KG1 (cell line): ENCODE data around the gene BMI1.
"Not testable (repeated sequence)": the region's sequence is repeated elsewhere in the genome, so short reads cannot be mapped to it uniquely, and the experiment has no call there.

ENCODE experiments used
- DNase-seq: peaks from one replicate; lab custom pipeline; 2025; lab: John Stamatoyannopoulos, UW

Gene BMI1

GRCh38 chr10:22339761-22340328 lies 18.9 kb downstream of the BMI1 start:
- DNase-seq = no peak

DNA sequence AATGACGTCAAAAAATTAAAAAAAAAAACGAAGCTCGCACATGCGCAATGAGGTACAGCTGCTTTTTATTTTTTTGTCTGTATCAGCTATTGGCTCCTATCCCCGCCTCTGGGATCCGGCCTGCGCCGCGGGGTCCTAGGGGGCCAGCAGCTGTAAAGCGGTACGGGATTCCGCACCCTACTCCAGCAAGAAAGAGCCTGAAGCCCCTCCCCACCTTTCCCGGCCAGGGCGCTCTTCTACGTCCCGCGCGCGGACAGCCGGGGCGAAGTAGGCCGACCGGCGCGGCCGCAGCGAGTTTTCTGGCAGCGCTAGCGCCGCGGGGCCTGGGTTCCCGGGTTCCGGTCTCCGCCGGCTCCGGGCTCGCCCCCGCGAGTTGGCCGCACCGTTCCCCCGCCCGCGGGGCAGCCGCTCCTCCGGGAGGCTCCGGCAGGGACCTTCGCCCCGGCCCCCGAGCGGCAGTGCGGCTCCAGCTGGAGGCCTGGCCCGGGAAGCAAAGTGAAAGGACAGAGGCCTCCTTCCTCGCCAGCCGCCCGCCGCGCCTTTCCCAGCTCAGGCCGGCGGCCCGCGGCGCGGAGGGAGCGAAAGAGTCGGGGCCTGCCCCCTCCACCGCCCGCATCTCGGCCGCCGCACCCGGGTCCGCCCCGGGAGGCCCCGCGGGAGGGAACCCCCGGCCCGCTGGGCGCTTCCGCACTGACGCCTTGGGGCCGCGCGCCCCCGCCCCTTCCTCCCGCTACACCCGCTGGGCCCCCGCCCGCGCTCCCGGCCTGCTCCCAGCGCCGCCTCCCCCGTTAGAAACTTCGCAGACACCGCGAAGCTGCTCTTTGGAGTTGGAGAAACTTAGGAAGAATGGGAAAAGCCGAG lies 19.7 kb downstream of the BMI1 start:
- DNase-seq = peak; percentile 38

- DNase-seq = peak; percentile 16
Measured at GRCh38 chr10:22341190-22341925, 20.5 kb downstream of the BMI1 start.

- no peak for DNase-seq
Measured at GRCh38 chr10:22341926-22342196, 21.0 kb downstream of the BMI1 start.

DNA sequence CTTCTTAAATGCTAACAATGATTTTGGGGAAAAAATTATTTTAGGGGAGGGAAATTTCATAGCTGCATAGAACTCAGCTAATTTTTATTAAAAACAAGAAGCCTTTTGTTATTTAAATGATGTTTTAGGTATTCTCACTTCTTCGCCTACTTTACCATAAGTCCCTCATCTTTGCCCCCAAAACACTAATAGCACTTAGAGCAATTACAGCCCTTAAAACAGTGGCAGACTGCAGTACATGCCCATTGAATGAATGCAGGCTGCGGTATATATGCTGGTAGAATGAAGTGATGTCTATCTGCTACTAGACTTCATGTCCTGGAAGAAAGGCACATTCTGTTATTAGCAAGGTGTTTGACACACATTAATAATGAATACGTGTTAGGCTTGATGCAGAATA lies 21.5 kb downstream of the BMI1 start:
- peak; percentile 52 for DNase-seq

DNA sequence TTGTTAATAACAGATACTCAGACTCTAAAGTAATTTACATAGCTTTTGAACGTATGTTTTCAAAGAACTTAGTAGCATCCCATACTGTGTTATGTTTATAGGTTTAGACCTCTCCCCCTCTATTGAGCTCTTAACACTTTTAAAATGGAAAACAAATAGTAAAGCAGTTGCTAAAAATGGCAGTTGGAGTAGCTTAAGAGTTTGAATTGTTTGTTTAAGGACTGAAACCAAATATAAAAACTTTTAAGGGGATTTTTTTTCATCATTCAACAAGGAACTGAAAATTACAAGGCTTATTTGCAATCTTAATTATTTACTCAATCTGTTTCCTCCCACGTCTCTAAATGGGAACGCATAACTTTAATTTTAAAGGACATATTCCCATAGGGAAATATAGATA lies 22.8 kb downstream of the BMI1 start:
- no peak for DNase-seq

DNA sequence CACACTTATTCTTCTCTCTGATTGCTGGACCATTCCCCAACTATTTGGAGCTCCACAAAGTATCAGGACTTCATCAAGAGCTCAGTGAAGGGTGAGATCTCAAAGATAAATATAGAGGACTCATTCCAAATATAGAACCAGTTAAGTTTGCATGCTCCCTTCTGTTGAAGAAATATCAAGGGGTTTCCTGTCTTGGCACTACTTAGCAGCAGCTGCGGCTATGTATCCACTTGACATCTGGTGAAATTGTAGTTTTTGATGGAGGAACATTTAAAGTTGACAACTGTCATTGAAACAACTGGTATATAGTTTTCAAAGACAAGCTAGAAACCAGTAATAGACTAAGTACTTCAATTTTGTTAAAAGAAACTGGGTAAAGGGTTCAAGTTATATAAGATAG lies 23.4 kb downstream of the BMI1 start:
- DNase-seq = no peak

DNA sequence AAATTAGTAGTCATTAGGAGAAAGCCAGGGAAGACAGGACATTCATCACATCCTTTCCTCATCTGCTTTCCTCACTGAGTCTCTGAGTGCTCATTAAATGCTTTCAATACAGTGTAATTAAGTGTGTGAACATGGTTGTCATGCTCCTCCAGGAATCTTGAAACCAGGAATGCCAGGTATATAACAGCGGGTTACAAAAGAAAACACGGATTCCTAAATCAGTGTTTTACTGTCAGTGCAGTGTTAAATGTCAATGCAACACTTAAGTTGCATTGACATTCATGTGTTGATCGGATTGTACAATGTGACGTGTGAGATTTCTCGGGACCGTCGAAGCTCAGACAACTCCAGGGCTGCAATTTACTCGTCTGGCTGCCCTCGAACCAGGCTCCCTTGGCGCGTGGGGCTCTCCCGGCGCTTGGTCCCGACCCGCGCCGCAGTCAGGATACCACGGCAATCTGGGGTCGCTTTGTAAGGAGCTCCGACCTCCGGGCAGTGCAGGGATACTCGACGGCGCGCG lies 23.9 kb downstream of the BMI1 start:
- DNase-seq = no peak

- DNase-seq = no peak
Measured at GRCh38 chr10:22345301-22346095, 24.6 kb downstream of the BMI1 start, which contains the start of gene SPAG6. Gene SPAG6 (plus strand): TSS chr10:22345496. CDS start chr10:22345612, 116 bp downstream.

GRCh38 chr10:22346096-22346661 lies 25.3 kb downstream of the BMI1 start:
- DNase-seq = no peak

GRCh38 chr10:22349755-22350154 lies 28.9 kb downstream of the BMI1 start:
- DNase-seq = no peak

GRCh38 chr10:22351131-22351703 lies 30.3 kb downstream of the BMI1 start:
- no peak for DNase-seq

DNA sequence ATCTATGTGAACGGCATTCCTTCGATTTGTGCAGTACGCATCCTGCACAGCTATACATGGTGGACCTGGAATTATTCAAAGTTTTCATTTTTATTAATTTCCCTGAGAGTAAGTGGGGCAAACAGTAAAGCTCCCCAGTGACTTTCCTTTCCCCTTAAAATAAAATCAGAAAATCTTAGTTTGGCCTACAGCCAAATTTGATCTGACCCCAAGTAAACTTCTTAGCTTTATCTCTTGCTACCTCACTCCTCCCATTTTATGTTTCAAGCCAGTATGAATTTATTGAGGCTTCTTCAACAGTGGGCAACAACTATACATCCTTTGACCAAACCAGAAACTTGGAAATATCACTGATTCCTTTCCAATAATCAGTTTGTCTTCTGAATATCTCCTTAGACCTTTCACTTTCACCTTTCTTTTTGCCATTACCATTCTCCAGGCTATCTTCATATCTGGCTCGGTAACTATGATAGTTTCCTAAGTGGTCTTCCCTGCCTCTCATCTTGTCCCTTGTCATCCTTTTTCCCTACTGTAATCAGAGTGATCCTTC lies 35.5 kb downstream of the BMI1 start:
- no peak for DNase-seq

GRCh38 chr10:22357770-22358169 lies 36.9 kb downstream of the BMI1 start:
- not testable (repeated sequence) for DNase-seq

- no peak for DNase-seq
Measured at GRCh38 chr10:22363305-22363704, 42.4 kb downstream of the BMI1 start.

DNA sequence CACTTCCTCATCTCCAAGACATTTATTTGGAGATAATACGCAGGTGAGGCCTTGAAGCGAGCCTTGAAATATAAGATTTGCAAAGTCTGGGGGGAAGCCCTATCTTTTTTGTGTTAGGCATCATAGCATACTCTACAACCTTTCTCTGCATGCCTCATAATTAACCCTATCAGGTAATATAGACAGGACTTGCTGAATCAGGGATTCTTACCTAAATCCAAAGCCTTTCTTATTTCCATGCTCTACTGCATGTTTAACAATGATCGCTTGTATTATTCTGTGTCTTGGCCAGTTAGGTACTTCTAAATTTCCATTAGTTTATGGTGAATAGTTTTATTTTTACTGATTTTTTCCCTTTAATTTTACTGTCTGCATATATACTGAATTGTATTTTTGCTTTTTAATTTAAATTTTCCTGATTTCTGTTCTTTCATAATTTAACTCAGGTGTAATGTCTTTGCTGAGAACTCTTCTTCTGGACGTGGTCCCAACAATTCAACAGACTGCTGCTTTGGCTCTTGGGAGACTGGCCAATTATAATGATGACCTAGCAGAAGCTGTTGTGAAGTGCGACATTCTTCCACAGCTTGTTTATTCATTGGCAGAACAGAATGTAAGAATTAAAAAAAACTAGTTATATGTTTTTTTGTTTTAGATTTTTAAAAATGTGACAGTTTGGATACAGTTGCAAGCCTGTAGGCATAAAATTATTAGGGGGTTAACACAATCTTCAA lies 43.7 kb downstream of the BMI1 start:
- DNase-seq = no peak

GRCh38 chr10:22365233-22365632 lies 44.3 kb downstream of the BMI1 start:
- DNase-seq = no peak

GRCh38 chr10:22365644-22366434 lies 44.9 kb downstream of the BMI1 start:
- DNase-seq = no peak

DNA sequence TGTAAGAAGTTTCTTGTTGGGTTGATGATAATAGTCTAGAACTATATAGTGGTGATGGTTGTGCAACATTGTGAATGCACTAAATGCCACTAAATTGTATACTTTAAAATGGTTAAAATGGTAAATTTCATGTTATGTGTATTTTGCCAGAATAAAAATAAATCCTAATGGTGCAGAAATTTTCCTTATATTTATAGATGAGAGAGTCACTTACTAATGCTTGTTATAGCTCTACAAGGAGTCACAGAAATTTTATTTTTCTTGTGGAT lies 45.5 kb downstream of the BMI1 start:
- no peak for DNase-seq

GRCh38 chr10:22366771-22367170 lies 45.9 kb downstream of the BMI1 start:
- no peak for DNase-seq
